Activated CD8-positive, alpha-beta memory T cell treated with anti-CD3 and anti-CD28 coated beads, Interleukin-2, amount 50 U/mL, for 24 hours (primary cell): Measurements from ENCODE around the gene DNAJC3.
A peak's percentile ranks its signal among the peaks of the same experiment; 100 is the strongest.
"Not testable (repeated sequence)": the region's sequence is repeated elsewhere in the genome, so short reads cannot be mapped to it uniquely, and the experiment has no call there.

Source experiments
- DNase-seq: peaks from one replicate; pipeline ENCODE4 v3.0.0-alpha.2; 2020; ENCODE audit errors: extremely low read depth

DNAJC3 gene, protein sequence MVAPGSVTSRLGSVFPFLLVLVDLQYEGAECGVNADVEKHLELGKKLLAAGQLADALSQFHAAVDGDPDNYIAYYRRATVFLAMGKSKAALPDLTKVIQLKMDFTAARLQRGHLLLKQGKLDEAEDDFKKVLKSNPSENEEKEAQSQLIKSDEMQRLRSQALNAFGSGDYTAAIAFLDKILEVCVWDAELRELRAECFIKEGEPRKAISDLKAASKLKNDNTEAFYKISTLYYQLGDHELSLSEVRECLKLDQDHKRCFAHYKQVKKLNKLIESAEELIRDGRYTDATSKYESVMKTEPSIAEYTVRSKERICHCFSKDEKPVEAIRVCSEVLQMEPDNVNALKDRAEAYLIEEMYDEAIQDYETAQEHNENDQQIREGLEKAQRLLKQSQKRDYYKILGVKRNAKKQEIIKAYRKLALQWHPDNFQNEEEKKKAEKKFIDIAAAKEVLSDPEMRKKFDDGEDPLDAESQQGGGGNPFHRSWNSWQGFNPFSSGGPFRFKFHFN

DNA sequence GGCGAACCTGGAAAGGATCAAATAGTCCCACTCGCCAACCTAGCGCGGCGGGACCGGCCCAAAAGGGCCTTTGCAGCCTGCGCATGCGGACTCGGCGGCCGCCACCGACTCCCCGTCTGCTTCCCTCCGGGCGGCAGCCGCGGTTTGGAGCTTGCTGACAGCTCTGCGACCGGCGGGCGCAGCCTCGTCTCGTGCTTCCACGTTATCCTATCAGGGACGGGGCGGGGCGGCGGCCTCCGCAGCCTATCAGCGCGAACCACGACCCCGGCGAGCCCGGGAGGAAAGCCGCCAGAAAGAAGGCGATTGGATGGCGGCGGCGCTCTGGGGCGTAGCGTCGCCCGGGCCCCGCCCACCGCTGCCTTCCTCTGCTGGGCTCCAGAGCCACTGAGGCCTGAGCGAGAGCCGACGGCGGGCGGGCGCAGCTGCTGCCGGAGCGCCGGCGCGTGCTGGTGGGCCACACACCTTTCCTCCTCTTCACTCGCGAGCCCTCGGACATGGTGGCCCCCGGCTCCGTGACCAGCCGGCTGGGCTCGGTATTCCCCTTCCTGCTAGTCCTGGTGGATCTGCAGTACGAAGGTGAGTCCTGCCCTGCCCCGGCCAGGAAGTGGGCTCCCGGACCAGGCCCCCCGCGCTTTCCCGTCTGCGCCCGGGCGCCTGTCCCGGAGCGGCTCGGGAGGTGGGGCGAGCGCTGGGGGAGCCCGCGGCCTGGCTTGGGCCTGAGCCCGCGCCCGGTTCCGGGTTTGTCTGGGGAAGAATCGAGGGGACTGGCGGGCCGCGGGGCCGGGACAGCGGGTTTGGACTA, at the start of gene DNAJC3:
DNAJC3 (plus strand) TSS at position 378 of the 802 bp plus-strand sequence; CDS start at position 495, 117 bp downstream.
- DNase-seq: peak; percentile 94

DNA sequence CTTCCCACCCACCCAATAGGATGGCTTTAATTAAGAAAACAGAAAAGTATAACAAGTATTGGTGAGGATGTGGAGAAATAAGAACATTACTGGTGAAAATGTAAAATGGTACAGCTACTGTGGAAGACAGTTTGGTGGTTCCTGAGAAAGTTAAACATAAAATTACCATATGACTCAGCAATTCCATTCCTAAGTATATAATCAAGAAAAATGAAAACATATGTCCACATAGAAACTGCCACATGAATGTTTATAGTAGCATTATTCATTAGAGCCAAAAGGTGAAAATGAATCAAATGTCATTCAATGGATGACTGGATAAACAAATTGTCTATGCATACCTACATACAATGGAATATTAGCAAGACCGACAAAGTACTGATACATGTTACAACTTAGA, 49.3 kb upstream of the DNAJC3 start:
- DNase-seq: no peak

DNA sequence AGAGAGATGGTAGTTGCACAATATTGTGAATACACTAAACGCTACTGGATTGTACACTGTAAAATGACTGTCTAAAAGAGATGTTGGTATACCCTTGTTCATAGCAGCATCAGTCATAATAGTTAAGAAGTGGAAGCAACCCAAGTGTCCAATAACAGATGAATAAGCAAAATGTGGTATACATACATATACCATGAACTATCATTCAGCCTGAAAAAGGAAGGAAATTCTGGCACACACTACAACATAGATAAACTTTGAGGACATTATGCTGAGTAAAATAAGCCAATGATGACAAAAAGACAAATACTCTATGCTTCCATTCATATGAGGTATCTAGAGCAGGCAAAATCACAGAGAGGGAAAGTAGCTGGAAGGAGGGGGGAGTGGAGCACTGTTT, 48.5 kb upstream of the DNAJC3 start:
- no peak for DNase-seq

DNA sequence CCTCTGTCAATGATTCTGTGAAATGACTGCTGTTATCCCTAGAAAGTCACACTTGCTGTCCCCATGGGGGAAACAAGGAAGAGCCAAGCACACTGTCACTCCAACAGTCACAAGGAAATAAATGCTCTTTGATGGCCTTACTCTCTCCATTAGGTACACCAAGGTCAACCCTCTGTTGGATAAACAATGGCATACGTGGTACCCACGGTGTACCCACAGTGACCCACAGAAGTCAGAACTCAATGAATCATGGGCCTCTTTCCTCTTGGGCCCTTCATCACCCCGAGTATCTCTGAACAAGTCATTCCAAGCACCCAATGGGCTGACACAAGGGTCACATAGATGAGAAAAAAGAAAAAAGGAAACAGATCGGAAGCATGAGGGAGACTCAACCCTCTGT, 47.9 kb upstream of the DNAJC3 start:
- DNase-seq: no peak

DNA sequence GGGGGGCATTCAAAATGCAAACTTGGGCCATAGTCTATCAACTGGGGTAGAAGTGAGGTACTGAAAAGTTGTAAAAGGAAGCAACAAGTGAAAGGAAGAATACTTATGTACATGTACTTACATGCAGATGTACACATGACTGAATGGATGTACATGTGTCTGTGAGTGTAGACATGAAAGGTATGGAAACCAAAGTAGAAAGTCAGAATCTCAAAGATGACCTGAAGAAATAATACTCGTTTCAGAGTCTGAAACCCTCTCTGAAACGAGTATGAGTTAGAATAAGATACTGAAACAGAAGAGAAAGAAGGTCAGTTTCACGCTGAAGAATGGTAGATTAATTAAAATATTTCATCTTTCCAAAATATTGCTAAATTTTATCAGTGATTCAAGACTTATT, 46.3 kb upstream of the DNAJC3 start:
- DNase-seq: no peak

DNA sequence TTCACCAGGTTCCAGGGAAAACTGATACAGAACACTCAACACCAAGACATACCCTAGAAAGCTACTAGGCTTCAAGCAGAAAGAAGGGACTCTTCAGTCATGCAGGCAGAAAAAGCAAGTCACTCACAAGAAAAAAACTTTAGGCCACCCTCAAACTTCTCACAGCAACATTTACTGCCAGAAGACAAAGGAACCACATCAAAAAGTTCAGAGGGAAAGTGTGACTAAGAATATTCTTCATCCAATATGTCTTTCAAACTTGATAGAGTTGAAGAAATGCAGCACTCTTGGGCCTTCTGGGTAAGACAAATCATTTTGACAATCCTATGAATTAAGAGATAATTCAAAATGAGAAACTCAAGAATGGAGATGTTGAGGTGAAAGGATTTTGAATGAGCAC, 40.1 kb upstream of the DNAJC3 start:
- no peak for DNase-seq

DNA sequence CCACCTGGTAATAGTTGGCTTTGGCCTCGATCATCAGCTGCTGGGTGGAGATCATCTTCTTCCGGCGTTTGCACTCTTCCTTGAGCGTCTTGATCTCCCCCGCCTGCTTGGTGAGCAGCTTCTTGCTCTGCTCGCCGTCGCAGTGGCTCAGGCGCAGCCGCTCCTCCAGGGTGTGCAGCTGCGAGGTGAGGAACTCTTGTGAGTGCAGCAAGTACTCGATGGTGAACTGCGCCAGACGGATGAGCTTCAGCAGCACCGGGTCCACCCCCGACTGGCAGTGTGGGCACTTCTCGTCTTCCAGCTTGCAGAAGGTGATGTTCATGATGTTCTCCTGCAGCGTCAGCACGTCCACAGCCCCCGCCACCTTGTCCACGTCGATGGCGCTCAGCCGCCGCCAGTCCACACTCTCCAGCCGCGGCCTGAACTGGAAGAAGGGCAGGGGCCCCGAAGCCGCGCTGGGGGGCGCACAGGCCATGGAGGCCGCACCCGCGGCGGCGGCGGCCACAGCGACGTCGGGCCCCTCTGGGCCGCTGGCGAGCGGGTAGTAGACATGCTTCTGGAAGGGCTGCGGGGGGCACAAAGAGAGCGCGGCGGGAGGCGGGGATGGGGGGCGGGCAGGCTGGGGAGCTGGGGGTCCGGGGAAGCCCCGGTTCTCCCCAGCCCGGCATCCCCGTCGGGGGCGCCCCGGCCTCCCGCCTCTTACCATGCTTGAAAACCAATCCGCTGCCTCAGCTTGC, 35.5 kb upstream of the DNAJC3 start:
- DNase-seq: no peak

DNA sequence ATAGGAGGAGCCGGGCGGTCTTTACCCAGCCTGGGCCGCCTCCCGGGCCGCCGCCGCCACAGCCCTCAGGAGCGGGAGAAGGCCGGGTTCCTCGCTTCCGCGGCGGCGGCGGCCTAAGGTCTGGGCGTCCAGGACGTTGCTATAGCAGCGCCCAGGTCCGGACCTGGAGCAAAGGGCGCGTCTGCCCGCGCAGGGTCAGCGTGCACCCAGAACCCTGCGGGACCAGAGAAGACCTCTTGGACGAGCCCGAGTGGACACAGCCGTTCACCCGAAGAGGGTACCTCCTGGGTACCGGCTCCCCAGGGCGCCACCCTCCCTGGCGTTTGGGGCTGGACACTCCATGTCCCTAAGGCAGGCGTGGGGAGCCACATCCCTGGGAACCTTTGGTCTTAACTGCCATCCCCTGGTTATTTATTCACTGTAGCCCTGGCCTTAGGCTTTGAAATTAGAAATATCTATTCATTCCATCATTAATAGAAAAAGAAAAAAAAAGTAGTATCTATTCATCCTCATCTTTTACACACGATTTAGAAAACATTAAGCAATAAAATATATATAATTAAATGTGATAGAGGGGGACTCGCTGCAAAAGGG, 34.8 kb upstream of the DNAJC3 start:
- no peak for DNase-seq

DNA sequence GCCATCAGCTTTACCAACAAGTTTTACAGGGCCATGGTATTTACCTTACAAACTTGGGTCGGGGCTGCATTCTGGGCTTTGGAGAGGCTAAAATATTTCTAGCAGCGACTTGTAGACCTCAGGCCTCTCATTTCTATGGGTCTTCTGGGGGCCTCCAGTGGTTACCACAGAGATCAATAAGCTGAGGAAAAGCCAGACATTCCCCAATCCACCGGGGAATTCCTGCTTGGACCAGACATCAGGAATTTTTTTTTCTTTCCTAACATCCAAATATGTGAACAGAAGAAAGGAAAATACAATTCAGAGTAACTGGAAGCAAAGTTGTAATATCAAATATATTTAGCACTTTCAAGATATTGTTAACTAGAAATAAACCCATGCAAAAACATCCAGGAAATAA, 33.9 kb upstream of the DNAJC3 start:
- DNase-seq: no peak

DNA sequence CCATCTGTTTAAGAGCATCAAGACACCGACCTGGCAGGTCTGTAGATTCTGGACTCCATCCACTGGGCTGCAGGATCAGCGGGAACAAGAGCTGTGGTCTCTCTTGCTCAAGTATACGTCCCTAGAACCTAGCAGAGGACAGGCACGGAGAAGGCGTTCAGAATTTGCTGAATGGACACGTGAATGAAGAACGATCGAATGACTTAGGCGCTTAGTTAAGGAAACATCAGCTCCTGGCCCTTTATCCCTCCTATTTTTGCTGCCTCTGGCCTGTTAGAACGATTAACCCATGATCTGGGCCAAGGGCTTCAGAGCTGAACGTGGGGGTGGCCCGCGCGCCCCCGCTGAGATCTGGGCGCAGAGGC, 33.4 kb upstream of the DNAJC3 start:
- DNase-seq: no peak

DNA sequence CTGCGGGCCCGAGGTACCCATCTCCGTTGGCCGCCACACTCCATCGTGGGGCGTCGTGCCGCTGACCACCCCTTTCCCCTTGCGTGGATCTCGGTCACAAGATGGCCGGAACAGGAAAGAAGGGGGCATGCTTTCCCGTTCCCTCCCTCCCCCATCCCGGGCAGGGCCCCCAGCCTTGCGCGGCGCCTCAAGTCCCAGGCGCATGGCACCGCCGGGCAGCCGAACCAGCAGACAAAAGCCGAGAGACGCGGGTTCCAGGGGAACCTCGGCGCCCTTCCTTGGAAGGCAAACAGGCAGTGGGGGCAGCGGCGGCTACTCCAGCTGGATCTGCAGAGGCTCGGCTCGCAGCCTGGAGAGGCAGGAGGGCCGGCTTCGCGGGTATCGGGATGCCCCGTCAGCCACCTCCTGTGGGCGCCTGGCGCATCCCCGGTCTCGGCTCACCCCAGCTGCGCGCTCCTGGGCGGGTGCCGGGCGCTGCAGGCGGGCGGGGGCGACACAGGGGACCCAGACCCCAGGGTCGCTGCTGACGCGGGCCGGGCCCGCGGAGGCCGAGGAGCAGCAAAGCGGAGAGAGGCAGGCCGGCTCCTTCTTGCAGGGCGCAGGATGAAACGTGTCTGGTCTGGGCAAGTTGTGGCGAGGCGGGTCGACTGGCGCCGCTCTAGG, 32.9 kb upstream of the DNAJC3 start:
- no peak for DNase-seq

DNA sequence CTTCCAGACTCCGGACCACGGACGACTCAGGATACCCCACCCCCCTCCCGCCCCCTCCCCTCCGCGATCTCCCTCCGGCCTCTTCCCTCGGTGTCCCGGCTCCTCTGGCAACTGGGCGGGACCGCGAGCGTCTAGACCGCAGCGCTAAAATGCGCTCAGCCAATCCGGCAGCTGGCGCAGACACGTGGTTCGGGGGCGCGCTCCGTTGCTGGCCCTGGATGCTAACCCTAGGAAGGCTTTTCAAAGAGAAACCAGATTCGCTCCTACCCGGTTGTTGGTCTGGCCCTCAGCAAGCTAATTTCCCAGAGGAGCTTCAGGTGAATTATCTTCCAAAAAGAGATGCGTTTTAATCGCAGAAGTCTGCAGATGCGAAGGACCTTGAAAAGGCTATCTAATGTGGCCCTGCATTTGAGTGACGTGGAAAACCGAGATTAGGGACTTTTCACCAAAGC, 32.3 kb upstream of the DNAJC3 start, which contains the start of gene DZIP1:
DZIP1 (minus strand) TSS at position 106 of the 452 bp plus-strand sequence. CDS start 2,677 bp downstream, outside the sequence.
- DNase-seq: no peak

DNA sequence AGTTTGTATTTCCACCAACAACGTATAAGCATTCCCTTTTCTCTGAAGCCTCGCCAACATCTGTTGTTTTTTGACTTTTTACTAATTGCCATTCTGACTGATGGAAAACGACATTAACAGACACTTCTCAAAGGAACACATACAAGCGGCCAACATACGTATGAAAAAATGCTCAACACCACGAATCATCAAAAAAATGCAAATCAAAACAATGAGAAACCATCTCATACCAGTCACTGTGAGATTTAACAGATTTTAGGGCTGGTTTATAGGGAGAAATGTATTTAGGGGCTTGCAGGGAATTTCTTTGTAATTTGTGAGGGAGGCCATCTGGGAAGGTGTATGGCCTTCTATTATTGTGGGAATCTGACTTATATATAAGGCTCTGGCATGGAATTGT, 29.6 kb upstream of the DNAJC3 start:
- no peak for DNase-seq

DNA sequence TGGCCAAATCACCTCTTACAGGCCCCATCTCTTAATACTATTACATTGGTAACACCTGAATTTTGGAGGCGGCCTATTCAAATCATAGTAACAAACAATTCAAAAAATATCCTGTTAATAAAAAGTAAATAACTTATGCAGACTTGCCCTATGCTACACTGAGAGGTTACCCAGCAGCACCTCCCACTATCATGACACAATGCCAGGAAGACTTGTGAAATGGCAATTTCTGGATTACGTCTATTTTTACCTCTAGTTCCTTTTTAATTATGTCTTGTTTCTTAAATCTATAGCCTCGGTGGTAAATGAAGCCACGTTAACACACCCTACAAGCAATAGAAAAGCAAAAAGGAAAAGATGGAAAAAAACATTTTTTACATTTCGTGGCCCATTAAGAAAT, 26.2 kb upstream of the DNAJC3 start:
- DNase-seq: no peak

DNA sequence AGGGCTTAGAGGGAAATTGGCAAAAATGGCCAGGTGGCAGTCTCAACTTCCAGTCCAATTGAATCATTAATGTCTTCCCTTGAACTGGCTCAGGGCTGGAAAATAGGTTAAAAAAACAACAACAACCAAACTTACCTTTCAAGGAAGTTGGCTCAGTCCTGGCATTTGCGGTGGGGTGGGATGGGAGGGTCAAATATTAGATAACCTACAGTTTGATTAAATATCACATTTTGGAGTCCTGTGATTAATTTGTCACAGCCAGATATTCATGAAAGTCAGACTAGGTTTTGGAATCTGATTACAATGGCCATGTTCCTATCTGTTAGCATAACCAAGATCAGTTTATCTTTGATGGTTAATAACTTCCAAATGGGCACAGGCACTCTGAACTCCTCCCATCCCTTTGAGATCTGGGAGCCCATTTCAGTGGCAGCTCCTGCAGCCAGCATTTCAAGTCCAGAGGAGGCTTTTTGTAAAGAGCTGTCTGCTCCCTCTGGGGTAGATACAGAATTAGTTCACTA, 24.6 kb upstream of the DNAJC3 start:
- DNase-seq: no peak

DNA sequence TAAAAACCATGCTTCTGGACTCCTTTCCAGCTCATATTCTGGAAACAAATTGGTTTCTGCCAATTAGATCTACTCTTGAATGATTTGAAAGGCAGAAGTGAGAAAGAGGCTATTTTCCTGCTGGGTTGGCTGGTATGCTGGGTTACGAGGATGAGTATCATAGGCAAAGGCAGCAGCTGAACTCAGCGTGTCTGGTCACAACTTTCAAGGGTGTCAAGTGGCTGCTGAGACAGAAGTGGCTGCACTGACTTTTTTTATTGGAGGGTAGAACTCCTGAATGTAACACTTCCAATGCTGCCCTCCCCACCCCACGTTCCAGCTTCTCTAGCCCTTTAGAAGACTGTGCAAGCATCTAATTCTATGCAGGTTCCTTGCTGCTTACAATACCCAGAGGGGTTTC, 24.1 kb upstream of the DNAJC3 start:
- DNase-seq: no peak

DNA sequence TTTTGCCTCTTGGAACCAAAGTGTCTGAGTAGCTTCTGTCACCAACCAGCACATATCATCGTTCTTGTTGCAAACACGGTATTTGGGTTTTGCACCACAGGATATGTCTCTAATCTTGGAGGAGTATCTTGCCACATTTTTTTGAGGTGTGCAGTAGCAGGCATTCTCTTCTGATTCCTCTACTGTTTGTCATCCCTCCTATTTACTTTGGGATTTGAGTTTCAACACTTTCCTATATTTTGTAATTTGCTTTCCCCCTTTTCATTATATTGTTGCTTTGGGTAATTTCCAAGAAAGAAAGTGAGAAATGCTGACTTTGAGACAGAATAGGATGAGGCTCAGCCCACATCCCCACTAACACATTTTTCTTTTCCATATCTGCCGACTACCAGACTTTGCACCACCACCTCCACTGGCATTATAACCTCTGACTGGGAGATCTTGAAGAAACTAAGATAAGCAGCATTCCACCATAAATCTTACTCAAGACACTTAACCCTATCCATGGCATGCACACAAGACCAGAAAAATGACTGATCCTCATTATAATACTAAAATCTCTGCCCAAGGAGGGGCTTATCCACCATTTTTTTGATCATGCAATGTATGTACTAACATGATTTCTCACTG, 20.4 kb upstream of the DNAJC3 start:
- DNase-seq: no peak

DNA sequence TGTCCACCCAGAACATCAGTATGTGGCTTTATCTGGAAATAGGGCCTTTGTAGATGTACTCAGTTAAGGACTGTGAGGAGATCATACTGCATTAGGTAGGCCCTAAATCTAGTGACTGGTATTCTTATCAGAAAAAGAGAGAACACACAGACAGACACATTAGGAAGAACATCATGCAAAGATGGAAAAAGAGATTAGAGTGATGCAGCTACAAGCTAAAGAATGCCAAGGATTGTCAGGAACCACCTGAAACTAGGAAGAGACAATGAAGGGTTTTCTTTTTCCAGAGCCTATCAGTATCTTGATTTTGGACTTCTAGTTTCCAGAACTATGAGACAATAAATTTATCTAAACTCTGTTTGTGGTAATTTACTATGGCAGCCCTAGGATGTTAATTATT, 17.4 kb upstream of the DNAJC3 start:
- DNase-seq: no peak

DNA sequence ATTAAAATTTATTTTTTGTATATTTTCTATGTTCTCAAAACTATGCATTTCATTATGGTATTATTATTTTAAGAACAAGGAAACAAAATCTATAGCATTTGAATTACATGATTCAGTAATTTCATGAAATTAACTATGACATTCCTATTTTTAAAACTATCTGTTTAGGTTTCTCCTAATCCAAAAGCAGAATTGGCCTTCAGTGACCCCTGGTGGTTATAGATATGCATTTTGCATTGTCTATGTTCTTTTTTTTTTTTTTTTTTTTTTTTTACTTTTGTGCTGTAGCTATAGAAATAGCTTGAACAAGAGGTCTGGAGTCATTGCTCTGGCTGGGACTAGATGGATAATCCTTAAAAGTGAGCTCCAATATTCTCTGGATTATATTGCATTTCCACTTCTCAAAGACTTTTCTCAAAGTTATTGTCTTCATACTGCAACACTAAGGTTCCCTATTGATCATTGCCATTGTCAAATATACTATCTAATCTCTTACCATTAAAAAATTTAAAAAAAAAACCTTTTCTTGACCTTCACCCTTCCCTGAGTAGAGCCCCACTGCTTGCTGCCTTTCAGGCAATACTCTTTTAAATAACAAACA, 15.9 kb upstream of the DNAJC3 start:
- DNase-seq: no peak

DNA sequence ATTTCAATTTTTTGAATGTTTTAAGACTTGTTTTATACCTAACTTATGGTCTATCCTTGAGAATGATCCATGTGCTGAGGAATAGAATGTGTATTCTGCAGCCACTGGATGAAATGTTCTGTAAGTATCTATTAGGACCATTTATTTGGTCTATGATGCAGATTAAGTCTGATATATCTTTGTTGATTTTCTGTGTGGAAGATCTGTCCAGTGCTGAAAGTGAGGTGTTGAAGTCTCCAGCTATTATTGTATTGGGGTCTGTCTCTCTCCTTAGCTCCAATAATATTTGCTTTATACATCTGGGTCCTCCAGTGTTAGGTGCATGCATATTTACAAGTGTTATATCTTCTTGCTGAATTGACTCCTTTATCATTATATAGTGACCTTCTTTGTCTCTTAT, 9.7 kb upstream of the DNAJC3 start:
- DNase-seq: not testable (repeated sequence)
